ENCODE results near the gene ZSWIM8. TPM values are rescaled to one million over a fixed set of nuclear protein-coding genes. Genes with fewer than 3 reads are reported as not detected.
A peak's percentile ranks its signal among the peaks of the same experiment; 100 is the strongest.
"Not testable (repeated sequence)": the region's sequence is repeated elsewhere in the genome, so short reads cannot be mapped to it uniquely, and the experiment has no call there.

ZSWIM8 gene
- 37.7 and 55.0 TPM in 2 replicates for total RNA-seq

DNA sequence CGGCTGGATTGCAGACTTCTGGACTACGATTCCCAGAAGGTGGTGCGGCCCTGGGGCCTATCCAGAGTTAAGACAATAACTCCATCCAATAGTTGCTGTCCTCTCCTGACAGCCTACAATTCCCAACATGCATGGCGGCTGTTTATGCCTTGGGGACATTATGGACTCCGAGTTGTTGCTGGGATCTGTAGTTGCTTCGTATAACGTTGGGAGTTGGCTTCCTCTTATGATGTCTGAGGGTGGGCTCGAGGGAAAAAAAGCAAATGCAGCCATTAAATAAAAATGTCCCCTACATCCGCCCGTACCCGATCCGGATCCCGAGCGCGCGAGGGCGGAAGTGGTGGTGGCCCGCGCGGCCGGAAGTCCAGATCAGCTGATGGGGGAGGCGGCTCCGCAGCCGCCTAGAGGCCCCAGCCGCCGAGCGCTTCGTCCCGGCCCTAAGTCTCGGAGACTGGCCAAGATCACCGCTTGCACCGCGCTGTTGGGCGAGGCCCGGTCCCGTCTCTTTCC lies at the start of gene ZSWIM8:
TSS of gene ZSWIM8 (plus strand) at position 396 of the 510 bp plus-strand sequence. CDS start 273 bp downstream, outside the sequence.
- DNase-seq (ENCODE audit: low read depth in 2 of 2) = peak; percentile 97

- DNase-seq (ENCODE audit: low read depth in 2 of 2) = not testable (repeated sequence)
Measured at GRCh38 chr10:73740501-73741254, 44.7 kb upstream of the ZSWIM8 start.

DNA sequence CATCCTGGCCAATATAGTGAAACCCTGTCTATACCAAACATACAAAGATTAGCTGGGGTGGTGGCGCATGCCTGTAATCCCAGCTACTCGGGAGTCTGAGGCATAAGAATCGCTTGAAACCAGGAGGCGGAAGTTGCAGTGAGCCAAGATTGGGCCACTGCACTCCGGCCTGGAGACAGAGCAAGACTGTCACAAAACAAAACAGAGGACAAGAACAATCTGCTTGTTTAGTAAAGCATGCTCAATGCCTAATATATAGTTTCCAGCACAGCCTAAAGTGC lies 43.0 kb upstream of the ZSWIM8 start:
- DNase-seq (ENCODE audit: low read depth in 2 of 2) = no peak

DNA sequence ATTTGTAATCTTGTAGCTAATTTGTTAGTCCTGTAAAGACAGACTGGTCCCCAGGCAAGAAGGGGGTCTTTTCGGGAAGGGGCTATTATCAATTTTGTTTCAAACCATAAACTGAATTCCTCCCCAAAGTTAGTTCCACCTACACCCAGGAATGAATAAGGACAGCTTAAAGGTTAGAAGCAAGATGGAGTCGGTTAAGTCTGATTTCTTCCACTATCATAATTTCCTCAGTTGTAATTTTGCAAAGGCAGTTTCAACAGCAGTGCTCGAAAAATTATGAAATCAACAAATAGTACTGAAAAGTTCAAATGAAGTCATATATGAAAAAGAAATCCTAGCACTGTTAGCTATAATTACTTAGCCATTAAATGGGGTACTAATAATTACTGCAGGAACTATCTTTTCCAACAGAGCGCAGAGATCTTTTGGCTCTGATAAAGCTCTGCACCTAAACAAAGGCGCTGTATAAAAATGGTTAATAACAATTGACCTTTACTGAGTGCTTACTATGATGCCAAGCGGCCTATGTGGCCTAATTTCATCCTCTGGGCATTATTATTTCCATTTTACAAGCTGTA lies 42.0 kb upstream of the ZSWIM8 start:
- DNase-seq (ENCODE audit: low read depth in 2 of 2) = no peak

DNA sequence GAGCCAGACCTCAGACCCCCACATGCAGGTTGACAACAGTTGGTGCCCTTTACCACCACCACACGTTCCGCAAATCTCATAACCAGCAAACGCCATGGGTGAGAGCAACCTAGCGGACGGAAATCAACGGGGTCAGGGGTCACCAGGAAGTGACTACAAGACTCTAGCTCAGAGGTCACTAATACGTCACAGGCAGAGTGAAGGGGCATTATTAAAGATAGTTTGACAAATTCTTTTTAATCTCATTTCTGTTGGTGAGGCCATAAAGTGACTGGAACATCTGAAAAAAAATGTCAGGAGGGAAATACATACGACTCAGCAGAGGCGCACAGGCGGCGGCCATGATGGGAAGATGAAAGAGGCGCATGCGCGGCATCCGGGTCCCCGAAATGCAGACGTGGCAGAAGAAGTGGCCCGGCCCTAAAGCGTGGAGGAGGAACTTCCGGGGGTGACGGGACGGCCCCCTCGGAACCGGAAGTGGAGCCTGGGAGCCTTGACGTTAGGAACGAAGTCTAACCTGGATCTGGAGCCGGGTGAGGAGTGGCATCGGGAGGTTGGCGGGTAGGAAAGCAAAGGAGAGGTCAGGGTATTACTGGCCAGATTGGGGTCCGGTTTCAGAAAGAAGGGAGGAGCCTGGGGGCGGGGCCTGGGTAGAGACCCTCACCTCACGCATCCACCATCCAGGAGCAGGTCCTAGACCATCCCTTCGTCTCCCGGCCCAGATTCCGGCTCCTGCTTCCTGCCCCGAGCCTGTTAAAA lies 41.3 kb upstream of the ZSWIM8 start, which contains the start of gene SEC24C:
TSS of gene SEC24C (plus strand) at position 468 of the 759 bp plus-strand sequence. CDS start 2,461 bp downstream, outside the sequence.
- peak; percentile 91 to 97 for DNase-seq (ENCODE audit: low read depth in 2 of 2)

- DNase-seq (ENCODE audit: low read depth in 2 of 2) = peak in 1 of 2 donors; percentile 70
Measured at GRCh38 chr10:73744664-73744975, 40.8 kb upstream of the ZSWIM8 start.

DNA sequence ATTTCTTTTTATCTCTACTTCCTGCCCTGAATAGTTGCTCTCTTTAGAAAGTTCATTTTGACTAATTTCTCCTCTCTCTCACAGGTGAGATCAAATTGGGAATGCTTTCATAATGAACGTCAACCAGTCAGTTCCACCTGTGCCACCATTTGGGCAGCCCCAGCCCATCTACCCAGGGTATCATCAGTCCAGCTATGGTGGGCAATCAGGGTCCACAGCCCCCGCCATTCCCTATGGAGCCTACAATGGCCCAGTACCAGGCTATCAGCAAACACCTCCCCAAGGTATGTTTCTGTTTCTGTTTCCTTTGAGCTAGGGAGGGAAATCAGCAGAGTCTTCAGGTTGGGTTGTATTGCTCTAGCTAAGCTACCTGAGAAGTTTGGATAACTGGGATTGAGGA lies 38.7 kb upstream of the ZSWIM8 start:
- DNase-seq (ENCODE audit: low read depth in 2 of 2) = no peak

DNA sequence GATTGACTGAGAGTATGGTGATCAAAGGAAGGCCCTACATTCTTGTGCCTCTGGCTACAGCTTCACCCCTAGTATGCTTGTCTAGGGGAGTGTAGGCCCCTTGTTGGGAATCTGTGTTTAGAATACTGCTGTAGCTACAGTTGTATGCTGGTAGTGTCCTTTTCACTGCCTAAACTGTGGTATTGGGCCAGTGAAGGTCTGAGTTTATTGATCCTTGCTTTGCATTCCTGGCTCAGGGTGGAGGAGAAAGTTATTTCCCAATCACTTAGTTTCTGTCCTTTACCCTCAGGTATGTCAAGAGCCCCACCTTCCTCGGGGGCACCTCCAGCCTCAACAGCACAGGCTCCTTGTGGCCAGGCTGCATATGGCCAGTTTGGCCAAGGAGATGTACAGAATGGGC lies 34.6 kb upstream of the ZSWIM8 start:
- DNase-seq (ENCODE audit: low read depth in 2 of 2) = no peak

- DNase-seq (ENCODE audit: low read depth in 2 of 2) = no peak
Measured at GRCh38 chr10:73756183-73756582, 29.2 kb upstream of the ZSWIM8 start.

GRCh38 chr10:73758704-73759511 lies 26.5 kb upstream of the ZSWIM8 start:
- no peak for DNase-seq (ENCODE audit: low read depth in 2 of 2)

DNA sequence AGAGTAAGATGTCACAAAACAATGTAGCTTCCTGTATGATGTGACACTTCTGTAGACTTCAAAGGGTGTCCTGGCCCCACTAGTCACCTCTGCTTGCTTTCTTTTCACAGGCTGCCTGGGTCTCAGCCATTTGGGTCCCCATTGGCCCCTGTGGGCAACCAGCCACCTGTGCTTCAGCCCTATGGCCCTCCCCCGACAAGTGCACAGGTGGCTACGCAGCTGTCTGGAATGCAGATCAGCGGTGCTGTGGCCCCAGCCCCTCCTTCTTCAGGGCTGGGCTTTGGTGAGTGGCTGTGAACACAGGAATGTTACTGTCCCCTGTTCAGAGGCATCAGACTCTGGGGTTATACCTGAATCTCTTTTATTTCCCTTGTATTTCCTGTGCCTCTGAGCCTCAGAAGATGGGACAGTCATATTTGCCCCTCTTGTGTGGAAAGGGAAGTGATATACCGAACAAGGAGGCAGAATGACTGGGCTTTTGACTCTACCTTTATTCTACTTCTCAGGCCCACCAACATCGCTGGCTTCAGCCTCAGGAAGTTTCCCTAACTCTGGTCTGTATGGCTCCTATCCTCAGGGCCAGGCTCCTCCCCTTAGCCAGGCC lies 25.8 kb upstream of the ZSWIM8 start:
- DNase-seq (ENCODE audit: low read depth in 2 of 2) = no peak

GRCh38 chr10:73761781-73762180 lies 23.6 kb upstream of the ZSWIM8 start:
- DNase-seq (ENCODE audit: low read depth in 2 of 2) = no peak

GRCh38 chr10:73762915-73763314 lies 22.5 kb upstream of the ZSWIM8 start:
- DNase-seq (ENCODE audit: low read depth in 2 of 2) = no peak

DNA sequence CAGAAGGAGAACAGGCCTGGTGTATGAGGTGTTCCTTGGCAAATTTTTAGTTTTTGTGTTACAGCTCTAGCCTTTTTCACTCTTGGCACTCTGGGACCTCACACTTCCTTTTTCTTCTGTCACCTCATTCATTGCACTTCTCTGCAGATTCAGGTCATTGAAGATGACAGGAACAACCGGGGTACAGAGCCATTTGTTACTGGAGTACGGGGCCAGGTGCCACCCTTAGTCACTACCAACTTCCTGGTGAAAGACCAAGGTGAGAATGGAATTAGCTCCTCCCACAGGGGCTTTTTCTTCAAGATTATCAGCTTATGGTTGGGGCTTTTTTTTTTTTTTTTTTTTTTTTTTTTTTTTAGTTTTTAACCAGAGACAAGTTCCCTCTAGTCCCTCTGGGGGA lies 22.1 kb upstream of the ZSWIM8 start:
- no peak for DNase-seq (ENCODE audit: low read depth in 2 of 2)

- no peak for DNase-seq (ENCODE audit: low read depth in 2 of 2)
Measured at GRCh38 chr10:73765066-73765465, 20.3 kb upstream of the ZSWIM8 start.

DNA sequence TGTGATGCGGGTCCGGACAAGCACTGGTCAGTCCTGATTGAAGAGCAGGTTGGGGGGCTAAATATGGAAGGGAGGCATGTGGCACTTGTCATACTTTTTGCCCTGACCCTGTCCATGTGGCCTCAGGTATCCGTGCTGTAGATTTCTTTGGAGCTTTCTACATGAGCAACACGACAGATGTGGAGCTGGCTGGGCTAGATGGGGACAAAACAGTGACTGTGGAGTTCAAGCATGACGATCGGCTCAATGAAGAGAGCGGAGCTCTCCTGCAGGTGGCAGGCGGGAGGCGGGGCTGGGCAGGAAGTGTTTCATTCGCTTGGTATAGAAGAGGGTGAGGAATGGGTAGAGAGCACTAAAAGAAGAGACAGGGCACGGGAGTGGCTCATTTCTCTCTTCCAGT lies 16.5 kb upstream of the ZSWIM8 start:
- DNase-seq (ENCODE audit: low read depth in 2 of 2) = no peak

GRCh38 chr10:73769396-73769795 lies 16.0 kb upstream of the ZSWIM8 start:
- no peak for DNase-seq (ENCODE audit: low read depth in 2 of 2)

DNA sequence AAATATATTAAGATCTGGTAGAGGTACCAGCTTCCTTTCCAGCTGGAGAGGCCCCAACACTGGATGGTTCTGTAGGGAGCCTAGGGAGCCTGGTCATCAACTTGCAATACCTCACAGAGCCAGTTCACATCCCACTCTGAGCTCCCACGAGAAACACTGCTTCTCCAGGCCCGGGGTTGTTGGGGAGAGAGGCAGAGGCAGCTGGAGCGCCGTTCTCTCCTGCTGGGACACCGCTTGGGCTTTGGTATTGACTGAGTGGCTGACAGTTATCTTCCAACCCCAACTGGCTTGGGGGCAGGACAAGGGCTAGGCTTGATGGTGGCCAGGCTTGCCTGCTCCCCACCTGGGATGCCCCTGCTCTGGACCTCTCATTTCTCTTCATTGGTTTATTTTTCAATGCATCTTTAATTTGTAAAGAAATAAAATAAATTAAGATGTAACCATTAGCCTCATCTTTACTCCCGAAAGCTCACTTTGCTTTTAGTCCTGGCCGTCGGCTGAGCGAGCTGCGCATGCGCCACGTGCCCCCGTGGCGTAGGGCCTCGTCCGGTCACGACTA lies 13.6 kb upstream of the ZSWIM8 start:
- DNase-seq (ENCODE audit: low read depth in 2 of 2) = peak; percentile 71 to 84

DNA sequence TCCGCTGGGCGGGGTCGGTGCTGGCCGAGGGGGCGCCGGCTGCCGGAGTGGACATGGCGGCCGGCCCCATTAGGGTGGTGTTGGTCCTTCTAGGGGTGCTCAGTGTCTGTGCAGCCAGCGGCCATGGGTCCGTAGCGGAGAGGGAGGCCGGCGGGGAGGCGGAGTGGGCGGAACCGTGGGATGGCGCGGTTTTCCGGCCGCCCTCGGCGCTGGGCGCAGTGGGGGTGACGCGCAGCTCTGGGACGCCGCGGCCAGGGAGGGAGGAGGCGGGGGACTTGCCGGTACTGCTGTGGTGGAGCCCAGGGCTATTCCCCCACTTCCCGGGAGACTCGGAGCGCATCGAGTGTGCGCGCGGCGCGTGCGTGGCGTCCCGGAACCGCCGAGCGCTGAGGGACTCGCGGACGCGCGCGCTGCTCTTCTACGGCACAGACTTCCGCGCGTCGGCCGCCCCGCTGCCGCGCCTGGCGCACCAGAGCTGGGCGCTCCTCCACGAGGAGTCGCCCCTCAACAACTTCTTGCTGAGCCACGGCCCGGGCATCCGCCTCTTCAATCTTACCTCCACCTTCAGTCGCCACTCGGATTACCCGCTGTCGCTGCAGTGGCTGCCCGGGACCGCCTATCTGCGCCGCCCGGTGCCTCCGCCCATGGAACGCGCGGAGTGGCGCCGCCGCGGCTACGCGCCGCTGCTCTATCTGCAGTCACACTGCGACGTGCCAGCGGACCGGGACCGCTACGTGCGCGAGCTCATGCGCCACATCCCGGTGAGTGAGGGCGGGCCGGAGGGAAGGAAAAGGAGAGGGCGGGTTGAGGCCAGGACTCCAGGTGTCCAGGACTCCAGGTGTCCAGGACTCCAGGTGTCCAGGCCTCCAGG lies 12.9 kb upstream of the ZSWIM8 start:
- peak; percentile 47 to 79 for DNase-seq (ENCODE audit: low read depth in 2 of 2)
